Activated CD4-positive, CD25-positive, alpha-beta regulatory T cell treated with anti-CD3 and anti-CD28 coated beads, Interleukin-2, amount 50 U/mL, for 72 hours (primary cell): ENCODE results near the gene PAPOLB.
"Not testable (repeated sequence)": the region's sequence is repeated elsewhere in the genome, so short reads cannot be mapped to it uniquely, and the experiment has no call there.

ENCODE experiments used
- DNase-seq: peaks from one replicate; pipeline ENCODE4 v3.0.0; 2021

Gene PAPOLB

DNA sequence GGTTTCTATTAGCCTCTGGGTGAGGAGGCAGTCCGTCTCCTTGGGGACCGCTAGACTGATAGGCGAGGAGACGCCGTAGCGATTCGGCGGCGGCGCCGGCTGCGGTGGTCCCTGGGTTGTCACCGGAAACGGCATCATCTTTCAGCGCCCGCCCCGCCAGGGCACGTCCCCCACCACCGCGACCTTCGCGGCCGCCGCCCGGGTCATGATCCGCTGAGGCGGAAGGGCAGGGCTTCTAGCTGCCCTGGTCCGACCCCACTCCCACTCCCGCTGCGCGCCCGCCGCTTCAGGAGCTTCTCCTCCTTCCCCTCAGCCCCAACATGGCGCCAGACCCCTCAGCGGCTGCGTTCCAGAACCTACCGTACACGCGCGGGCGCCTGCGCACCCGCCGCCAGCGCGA, at the start of gene PAPOLB:
Gene PAPOLB, minus strand, starts transcription at position 358 of the 400 bp plus-strand sequence. Its CDS starts 220 bp downstream, at position 138.
- DNase-seq, result no peak

DNA sequence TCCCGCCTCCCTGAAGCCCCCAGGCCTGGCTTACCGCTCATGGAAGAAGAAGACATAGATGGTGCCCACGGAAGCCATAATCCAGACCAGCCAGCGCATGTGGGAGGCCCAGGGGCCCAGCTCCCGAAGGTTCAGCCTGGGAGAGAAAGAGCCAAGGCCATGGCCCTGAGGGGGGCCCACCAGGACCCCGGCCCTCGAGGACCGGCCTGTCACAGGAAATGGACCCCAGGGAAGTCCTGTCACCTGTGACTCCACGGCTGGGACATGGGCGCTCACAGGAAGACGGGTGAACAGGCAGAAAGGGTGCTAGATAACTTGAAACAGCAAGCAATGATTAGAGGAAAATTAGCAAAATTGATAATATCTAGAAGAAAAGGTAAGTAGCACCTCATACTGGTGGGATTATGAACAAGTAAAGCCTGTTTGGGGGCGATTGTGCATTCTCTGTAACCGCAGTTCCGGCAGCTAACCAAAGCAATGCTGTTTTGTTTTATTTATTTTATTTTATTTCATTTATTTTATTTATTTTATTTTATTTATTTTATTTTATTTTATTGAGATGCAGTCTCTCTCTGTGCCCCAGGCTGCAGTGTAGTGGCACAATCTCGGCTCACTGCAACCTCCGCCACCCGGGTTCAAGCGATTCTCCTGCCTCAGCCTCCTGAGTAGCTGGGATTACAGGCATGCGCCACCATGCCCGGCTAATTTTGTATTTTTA, 49.4 kb upstream of the PAPOLB start:
- DNase-seq, result no peak

DNA sequence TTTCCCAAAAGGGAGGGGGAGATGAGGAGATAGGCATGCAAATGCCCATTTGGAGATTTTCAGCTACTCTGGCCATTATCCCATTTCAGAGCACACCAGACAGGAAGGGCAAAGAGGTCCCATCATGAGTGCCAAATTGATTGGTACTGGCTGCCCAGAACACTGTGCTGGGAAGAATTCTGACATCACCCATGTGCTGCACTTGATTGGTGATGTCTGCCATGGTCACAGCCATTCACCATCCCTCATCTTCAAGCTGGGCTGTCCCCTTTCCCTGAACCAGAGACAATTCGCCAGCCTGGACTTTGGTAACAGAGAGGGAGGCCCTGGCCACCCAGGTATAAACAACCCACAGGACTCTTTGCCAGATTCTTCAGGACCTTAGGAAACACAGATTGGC, 44.9 kb upstream of the PAPOLB start:
- no peak for DNase-seq

DNA sequence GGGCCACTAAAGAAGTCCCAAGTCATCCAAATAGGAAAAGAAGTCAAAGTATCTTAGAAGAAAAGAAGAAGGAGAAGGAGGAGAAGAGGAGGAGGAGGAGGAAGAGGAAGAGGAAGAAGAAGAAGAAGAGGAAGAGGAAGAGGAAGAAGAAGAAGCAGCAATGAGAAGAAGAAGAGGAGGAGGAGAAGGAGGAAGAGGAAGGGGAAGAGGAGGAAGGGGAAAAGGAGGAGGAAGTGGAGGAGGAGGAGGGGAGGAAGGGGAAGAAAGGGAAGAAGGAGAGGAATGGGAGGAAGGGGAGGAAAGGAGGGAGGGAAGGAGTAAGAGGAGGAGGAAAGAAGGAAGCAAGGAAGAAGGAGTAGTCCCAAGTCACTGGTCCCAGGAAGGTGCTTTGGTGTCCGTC, 43.3 kb upstream of the PAPOLB start:
- DNase-seq, result no peak

DNA sequence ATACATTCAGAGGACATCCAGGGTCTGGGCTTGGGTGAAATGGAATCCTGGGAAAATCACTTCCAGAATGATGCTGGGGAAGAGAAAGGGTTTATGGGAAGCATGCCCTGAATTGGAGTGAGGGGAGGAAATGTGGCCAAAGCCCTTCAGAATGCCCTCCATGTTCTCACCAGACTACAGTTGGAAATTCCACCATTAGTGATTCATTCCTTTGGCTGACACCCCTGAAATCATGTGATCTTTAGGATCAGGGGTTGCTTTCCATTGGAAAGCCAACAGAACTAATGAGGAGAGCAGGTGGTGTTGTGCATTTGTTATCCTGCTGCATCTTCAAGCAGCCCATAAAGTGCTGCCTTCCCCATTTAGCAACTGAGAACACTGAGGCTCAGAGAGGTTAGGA, 42.5 kb upstream of the PAPOLB start:
- DNase-seq, result no peak

DNA sequence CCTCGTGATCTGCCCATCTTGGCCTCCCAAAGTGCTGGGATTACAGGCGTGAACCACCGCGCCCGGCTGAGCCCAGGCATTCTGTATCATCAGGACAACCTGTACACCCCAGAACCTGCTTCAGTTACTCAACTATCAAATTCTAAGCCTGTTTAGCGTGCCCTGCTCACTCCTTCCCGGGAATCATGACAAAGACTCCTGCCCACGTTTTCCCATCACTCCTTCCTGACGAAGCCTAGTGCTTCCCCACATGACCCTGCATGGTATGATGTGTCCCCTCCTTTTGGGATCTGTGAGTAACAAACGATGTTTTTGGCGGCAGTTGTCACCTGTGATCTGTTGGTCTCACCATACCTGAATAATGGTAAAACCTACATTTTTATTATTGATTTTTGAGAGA, 33.9 kb upstream of the PAPOLB start:
- DNase-seq, result no peak

DNA sequence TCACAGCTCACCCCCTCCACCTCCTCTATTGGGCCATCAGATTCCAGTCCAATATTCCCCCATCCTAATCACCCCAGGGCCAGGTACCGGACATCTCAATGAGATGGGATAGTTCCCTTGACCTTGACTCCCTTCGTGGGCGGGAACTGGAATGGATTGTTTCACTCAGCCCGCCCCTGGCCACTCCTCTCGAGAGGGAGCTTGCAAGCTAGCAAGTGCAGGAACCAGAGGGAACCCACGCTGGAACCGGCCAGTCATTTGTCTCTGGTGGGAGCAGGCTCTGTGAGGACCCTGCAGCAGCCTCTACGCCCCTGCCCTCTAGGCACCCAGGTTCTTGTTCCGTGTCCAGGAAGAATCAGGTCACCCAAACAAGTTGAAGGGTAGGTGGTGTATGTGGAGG, 32.7 kb upstream of the PAPOLB start:
- no peak for DNase-seq

DNA sequence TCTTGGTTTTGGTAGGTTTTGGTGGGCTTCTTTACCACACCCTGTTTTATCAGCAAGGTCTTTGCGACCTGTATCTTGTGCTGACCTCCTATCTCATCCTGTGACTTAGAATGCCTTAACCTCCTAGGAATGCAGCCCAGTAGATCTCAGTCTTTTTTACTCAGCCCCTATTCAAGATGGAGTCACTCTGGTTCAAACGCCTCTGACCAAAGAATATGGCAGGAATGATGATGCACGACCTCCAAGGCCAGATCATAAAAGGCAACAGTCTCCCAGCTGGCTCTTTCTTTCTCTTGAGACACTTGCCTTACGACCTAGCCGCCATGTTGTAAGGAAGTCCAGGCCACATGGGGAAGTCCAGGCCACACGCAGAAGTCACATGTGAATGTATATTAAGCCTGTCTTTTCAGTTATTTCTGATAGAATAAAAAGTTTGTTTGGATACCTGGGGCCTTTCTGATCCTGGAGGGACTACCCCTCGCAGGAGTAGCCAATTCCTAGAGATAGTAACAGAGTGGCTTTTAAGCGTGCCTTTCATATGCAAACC, 32.2 kb upstream of the PAPOLB start:
- DNase-seq, result no peak

DNA sequence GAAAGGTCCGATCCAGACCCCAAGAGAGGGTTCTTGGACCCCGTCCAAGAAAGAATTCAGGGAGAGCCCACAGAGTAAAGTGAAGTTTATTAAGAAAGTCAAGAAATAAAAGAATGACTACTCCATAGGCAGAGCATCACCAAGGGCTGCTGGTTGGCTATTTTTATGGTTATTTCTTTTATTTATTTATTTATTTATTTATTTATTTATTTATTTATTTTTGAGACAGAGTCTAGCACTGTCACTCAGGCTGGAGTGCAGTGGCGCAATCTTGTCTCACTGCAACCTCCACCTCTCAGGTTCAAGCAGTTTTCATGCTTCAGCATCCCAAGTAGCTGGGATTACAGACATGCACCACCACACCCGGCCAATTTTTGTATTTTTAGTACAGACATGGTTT, 31.4 kb upstream of the PAPOLB start:
- not testable (repeated sequence) for DNase-seq

DNA sequence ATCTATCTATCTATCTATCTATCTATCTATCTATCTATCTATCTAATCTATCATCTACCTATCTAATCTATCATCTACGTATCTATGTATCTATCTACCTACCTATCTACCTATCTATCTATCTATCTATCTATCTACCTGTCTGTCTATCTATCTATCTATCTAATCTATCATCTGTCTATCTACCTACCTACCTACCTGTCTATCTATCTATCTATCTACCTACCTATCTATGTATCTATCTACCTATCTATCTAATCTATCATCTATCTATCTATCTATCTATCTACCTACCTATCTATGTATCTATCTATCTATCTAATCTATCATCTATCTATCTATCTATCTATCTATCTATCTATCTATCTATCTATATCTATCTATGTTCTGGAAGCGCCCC, 29.7 kb upstream of the PAPOLB start:
- DNase-seq, result not testable (repeated sequence)

DNA sequence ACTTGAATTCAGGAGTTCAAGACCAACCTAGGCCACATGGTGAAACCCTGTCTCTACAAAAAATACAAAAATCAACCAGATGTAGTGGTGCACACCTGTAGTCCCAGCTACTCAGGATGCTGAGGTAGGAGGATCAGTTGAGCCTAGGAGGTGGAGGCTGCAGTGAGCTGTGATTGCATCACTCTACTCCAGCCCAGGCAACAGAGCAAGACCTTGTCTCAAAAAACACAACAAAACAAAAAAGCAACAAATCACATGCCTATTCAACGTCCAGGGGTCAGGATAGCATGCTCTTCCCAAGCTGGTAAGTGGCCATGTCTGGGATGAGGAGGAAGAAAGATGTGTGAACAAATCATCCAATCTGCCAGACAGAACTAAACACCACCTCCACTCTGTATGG, 27.9 kb upstream of the PAPOLB start:
- DNase-seq, result no peak

DNA sequence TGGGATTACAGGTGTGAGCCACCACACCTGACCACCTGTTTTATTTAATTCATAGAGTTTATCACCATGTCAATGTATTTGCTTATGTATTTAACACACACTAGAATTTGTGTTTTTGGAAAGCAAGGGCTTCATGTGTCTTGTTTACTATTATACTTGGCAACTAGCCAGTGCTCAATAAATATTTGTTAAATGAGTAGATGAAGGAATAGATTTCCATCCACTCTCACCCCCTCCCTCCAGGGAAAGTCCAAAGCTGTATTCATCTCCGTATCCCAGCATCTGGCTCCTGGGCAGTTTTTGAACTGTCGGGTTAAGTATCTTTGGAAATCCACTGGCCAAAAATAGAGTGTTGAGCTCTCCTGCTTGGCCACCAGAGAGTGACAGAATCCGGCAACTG, 26.3 kb upstream of the PAPOLB start:
- DNase-seq, result no peak

DNA sequence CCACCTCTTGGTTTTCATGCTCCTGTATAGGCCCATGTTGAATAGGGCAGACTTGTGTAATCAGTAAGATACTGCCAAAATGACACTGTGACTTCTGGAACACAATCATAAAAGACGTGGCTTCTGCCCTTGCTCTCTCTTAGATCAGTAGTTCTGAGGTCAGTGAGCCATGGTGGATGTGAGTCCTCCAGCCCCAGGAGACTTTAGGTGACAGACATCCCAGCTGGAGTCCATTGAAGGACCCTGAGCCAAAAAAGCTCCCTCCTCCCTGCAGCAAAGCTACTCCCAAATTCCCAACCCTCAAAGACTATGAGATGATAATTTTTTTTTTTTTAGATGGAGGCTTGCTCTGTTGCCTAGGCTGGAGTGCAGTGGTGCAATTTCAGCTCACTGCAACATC, 24.8 kb upstream of the PAPOLB start:
- DNase-seq, result no peak

DNA sequence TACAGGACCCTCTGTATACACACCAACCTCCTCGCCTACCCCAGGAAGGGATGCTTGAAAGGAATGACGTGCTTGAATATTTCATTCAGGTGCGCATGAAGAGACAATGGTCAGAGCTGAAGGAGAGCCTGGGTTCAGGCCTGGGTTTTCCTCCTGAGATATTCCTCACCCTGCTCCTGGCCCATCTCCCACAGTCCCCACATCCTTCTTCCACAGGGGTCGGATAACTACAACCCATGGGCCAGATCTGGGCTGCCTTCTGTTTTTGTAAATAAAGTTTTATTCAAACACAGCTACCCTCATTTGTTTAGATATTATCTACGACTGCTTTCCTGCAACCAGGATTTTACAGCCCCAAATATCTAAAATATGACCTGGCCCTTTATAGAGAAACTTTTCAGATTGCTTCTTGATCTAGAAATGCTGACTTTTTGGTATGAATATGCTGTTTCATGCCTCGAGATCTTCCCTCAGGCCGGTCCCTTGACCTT, 23.5 kb upstream of the PAPOLB start:
- DNase-seq, result no peak

DNA sequence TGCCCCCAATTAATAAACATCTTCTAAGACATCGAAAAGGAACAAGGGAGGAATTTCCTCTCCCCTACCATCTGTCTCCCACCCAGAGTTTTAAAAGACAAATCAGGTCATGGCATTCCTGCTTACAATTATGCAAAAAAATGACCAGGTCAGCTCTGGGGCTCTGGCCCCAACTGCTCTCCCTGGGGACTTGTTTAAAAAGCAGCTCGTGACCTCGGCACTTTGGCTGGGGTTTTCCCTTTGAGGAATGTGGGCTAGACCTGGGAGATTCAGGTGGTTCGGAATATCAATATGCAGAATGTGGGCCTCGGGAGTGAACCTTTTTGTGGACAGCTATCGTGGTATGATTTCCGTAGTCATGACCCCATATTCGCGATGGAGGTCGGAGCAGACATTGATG, 22.3 kb upstream of the PAPOLB start:
- DNase-seq, result no peak

DNA sequence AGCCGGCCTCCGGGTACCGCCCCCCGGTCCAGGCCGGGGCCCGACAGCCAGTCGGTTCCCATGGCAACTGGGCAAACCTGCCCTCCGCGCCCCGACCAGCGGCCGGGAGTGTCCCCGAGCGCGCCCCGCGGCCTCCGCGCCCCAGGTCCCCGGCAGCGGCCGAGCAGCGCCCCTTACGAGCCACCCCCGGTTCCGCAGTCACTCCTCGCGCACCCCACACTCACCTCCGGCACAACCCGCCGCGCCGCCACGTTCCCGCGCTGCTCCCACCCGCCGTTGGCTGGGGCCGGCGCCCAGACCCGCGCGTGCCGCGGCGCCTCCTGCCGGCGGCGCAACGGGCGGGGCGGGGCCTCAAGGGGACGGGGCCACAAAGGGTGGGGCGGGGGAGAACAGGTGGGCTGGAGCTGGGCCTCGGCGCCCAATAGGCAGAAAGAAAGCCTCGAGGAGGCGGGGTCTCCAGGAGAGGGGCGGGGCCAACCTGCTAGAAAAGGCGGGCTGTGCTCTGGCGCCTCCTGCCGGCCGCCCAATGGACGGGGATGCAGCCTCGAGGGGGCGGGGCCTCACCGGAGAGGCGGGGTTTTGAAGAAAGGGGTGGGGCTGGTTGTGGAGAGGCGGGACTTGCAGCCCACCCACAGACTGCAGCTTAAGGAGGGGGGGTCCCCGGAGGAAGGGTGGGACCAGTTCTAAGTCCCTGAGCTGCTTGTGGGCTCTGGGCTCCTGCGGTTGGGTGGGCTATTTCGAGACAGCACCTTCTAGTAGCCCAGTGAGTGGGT, 21.7 kb upstream of the PAPOLB start, which contains the start of gene RADIL:
Gene RADIL, minus strand, starts transcription at position 345 of the 773 bp plus-strand sequence. CDS start 5,577 bp downstream, outside the sequence.
- DNase-seq, result peak; percentile 90

DNA sequence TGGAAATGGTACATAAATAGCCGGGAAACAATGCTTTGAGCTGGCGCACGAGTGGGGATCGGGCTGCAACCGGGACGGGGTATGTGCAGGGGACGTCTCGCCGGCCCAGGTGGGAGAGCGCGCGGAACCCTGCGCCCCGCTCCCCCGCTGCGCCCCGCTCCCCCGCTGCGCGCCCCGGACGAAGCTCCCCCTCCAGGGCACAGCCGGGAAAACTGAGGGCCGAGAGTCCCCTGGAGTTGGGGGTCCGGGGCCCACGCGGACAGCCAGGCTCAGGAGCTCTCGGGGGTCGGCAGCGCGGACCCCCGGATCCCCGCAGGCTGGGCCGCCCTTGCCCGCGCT, 21.2 kb upstream of the PAPOLB start:
- no peak for DNase-seq

DNA sequence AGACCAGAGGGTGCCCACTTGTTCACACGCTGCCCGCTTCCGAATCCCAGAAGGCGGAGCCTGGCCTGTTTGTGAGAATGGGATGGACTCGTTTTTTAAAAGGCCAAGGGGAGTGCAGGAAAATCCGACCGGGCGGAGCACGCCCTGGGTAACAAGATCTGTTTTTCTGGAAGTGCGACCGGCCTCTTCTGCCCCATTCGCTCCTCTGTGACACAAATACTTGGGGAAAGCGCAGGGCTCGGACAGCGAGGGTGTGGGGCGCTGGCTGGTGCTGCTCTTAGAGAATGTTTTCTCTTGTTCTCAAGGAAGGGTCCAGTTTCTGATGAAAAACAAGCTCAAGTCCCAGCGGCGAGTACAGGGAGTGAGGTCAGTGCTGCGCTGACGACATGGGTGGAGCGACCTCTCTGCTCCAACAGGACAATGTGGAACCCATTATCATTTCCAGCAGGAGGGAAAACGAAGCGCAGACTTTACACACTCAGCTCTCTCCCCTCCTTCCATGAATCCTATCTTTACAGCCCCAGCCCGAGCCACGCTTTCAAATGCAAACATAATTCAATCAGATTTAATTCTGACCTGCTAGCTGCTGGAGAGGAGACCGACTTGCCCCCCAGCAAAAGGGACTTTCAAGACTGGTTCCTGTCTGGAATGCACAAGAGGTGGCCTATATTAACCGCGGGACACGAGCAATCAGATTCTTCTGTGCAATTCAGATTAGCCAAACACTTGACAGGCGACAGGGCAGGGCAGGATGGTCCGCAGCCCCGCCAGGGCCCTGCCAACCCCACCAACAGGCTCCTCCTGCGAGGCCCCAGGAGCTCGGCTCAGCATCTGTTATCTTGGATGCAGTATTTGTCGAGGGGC, 20.6 kb upstream of the PAPOLB start:
- DNase-seq, result no peak

DNA sequence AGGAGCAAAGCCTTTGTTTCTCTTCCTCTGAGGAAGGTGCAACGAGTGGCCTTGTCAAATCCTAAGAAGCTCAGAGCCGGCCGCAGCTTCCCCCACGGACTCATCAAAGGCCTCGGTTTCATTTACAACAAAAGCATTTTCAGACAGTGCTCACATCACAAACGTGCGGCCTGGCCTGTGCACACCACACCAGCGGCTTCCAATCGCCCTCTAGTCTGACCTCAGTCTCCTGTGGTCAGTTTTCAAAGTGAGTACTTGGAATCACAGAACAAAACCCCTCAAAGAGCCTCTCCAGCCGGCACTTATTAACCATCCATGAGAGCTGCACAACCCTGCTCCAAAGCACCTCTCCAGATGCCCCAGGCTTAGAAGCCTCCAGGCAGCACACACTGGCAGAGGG, 18.4 kb upstream of the PAPOLB start:
- no peak for DNase-seq

DNA sequence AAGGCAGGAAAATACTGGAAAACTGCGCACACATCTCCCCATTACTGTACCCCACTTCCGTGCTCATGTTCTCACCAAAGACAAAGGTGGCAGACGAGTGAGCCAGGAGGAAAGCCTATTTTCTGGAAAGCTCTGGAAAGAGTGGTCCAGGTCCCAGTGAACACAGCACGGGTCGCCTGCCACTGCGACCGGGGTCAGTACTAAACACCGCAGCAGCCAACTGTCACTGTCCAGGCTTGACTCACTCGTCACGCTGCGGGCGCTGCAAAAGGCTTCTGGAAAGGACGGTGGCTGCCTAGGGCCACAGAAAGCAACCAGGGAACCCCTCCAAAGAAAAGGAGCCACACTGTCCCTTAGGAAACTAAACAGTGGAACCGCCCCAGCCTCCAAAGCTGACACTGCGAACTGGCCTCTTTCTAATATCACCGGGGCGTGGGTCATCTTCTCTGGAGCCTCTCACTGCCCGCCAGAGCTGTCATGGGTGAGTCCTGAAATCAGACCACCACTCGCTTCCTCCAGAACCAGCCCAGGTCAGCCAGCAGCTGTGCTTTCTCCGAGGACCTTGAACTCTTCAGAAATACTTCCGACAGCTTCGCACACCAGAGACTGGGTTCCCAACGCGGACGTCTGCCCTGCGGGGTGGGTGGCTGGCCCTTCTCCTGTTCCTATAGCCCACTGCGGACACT, 17.7 kb upstream of the PAPOLB start:
- no peak for DNase-seq

DNA sequence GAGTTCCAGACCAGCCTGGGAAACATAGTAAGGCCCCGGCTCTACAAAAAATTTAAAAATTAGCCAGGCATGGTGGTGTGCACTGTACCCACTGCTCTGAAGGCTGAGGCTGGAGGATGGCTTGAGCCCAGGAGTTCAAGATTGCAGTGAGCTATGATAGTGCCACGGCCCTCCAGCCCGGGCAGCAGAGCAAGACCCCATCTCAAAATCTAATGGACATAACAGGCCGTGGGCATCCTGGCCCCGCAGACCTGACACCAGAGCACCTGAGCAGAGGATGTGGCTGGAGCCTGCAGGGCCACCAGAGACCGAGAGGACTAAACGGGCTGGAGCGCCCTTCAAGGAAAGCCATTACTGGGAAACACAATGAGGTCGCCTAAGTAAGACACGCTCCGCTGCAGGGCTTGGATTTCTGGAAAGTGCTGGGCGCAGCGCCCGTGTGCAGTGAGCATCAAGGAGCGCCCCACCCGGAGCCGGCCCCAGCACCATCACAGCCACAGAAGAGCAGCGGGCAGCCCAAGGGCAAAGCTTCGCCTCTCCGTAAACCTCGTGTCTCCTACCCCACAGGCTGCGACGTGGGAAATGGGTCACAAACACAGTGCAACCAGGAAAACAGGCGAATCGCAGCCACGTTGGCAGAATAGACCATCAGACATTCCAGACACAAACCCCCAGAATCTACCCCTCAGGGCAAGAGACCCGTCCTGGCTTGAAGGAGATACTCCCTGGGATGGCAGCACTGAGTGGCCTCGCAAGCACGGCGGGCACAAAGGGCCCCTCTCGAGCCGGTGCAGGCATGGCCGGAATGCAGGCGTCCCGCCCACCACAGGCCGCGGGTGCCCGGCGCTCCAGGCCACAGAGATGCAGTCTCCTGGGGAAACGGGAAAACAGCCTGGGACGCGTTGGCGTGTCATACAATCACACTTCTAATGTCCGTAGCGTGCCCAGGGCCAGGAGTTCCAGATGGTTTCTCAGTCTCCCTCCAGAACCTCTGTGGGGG, 16.8 kb upstream of the PAPOLB start:
- DNase-seq, result no peak
